Calu3 (cell line): ENCODE results near the gene BET1. TPM values are rescaled to one million over a fixed set of nuclear protein-coding genes. Genes with fewer than 3 reads are reported as not detected.
A peak's percentile ranks its signal among the peaks of the same experiment; 100 is the strongest.

Experiments used
- BruUV-seq: library from RNA; stranded (reverse); fragments of 400-500 nt; replicated peaks from 2 replicates; lab custom pipeline; 2021; lab: Mats Ljungman, UMichigan
- CTCF ChIA-PET: fragments of 300-600 bp; sonication (Branson Sonifier 250); formaldehyde crosslinking; loops from one replicate; lab custom pipeline; 2022; ENCODE audit warnings: antibody characterized with exemption; lab: Charles Lee
- DNase-seq: peaks from one replicate; pipeline ENCODE4 v3.0.0; 2022
- H3K27ac Mint-ChIP-seq: one replicate; pipeline ENCODE4 v1.8.0; 2022; ENCODE audit warnings: mixed read lengths; ENCODE audit not compliant: unreplicated experiment
- H3K27me3 Mint-ChIP-seq: one replicate; pipeline ENCODE4 v1.8.0; 2022; ENCODE audit warnings: mixed read lengths; ENCODE audit not compliant: unreplicated experiment
- H3K36me3 Mint-ChIP-seq: one replicate; pipeline ENCODE4 v1.8.0; 2022; ENCODE audit warnings: mild to moderate bottlenecking, moderate library complexity, mixed read lengths; ENCODE audit not compliant: insufficient read depth, unreplicated experiment
- H3K4me1 Mint-ChIP-seq: one replicate; pipeline ENCODE4 v1.8.0; 2022; ENCODE audit warnings: mild to moderate bottlenecking, low read depth, mixed read lengths; ENCODE audit not compliant: unreplicated experiment
- H3K4me3 Mint-ChIP-seq: one replicate; pipeline ENCODE4 v1.8.0; 2022; ENCODE audit warnings: mild to moderate bottlenecking, low read depth, moderate library complexity, mixed read lengths; ENCODE audit not compliant: unreplicated experiment
- H3K9me3 Mint-ChIP-seq: one replicate; pipeline ENCODE4 v1.8.0; 2022; ENCODE audit warnings: low read depth, mixed read lengths; ENCODE audit not compliant: unreplicated experiment
- CTCF ChIP-seq: fragments of 200-600 bp; IDR thresholded peaks from one replicate; pipeline ENCODE4 v1.8.0; 2022; ENCODE audit warnings: antibody characterized with exemption; ENCODE audit not compliant: unreplicated experiment
- intact Hi-C: fragments of 100-400 bp; cut with micrococcal nuclease; formaldehyde crosslinking; loops from one replicate; pipeline ENCODE4 v1.10.0; 2022; ENCODE audit not compliant: unreplicated experiment
- total RNA-seq: library from RNA; stranded (reverse); gene quantifications from 2 replicates; pipeline ENCODE4 v1.2.3, GENCODE V29; 2022

Gene BET1
- total RNA-seq, 1 experiment from 2014 or later, result 18.7 TPM

GRCh38 chr7:94005753-94006152, 1.6 kb upstream of the BET1 start:
- no peak for TF ChIP-seq CTCF
- BruUV-seq, result no TSS peak
- CTCF ChIA-PET, result no interaction called here
- intact Hi-C loops, result no loop called here
- Mint-ChIP-seq H3K27me3 (no peaks in the 10 kb centered on the region), H3K27ac (no peak overlapping the region), H3K9me3 (no peaks in the 10 kb centered on the region), H3K36me3 (peaks cover 15% of the 10 kb centered on the region), H3K4me3 (no peak overlapping the region), H3K4me1 (peaks cover 21% of the 10 kb centered on the region)
- no peak for DNase-seq

- no peaks in the 10 kb centered on the region for H3K9me3 Mint-ChIP-seq
- CTCF ChIA-PET, result interaction anchor here (1.0 kb wide), 1 partner anchor 179 kb away, joined by 3 read pairs; no protein-coding TSS in a partner anchor
- H3K4me1 Mint-ChIP-seq, result peaks cover 32% of the 10 kb centered on the region
- no peak for DNase-seq
- peaks cover 15% of the 10 kb centered on the region for H3K36me3 Mint-ChIP-seq
- peak overlapping the region; percentile 99 for H3K27ac Mint-ChIP-seq
- no peak for TF ChIP-seq CTCF
- TSS peak; percentile 78 for BruUV-seq
- H3K4me3 Mint-ChIP-seq, result peak overlapping the region; percentile 97
- no peaks in the 10 kb centered on the region for H3K27me3 Mint-ChIP-seq
- intact Hi-C loops, result no loop called here
These were observed 620 bp downstream of the BET1 start for GRCh38 chr7:94003446-94004023.

GRCh38 chr7:94001396-94001795, 2.8 kb downstream of the BET1 start:
- Mint-ChIP-seq H3K4me1 (peaks cover 40% of the 10 kb centered on the region), H3K27me3 (no peaks in the 10 kb centered on the region), H3K4me3 (no peak overlapping the region), H3K36me3 (peaks cover 15% of the 10 kb centered on the region), H3K27ac (no peak overlapping the region), H3K9me3 (no peaks in the 10 kb centered on the region)
- BruUV-seq, result no TSS peak
- CTCF ChIA-PET, result no interaction called here
- TF ChIP-seq CTCF, result no peak
- no peak for DNase-seq
- intact Hi-C loops, result no loop called here

GRCh38 chr7:93997868-93998267, 6.3 kb downstream of the BET1 start:
- no peak overlapping the region for H3K27ac Mint-ChIP-seq
- no peaks in the 10 kb centered on the region for H3K36me3 Mint-ChIP-seq
- CTCF ChIA-PET, result no interaction called here
- peaks cover 38% of the 10 kb centered on the region for H3K4me1 Mint-ChIP-seq
- no peak overlapping the region for H3K4me3 Mint-ChIP-seq
- no peak for TF ChIP-seq CTCF
- no peaks in the 10 kb centered on the region for H3K9me3 Mint-ChIP-seq
- intact Hi-C loops, result no loop called here
- DNase-seq, result no peak
- no peaks in the 10 kb centered on the region for H3K27me3 Mint-ChIP-seq
- BruUV-seq, result no TSS peak
